Epithelial cell of prostate (primary cell): ENCODE results near the gene NOS1.

ENCODE experiments used
- DNase-seq: peaks from one replicate; pipeline ENCODE4 v3.0.0-alpha.2; 2011; ENCODE audit warnings: low read depth, low spot score
- H3K27ac ChIP-seq: fragments of 450-650 bp; 2 replicates; pipeline ENCODE4 v1.5.1; 2017; ENCODE audit warnings: mild to moderate bottlenecking

The NOS1 gene

DNA sequence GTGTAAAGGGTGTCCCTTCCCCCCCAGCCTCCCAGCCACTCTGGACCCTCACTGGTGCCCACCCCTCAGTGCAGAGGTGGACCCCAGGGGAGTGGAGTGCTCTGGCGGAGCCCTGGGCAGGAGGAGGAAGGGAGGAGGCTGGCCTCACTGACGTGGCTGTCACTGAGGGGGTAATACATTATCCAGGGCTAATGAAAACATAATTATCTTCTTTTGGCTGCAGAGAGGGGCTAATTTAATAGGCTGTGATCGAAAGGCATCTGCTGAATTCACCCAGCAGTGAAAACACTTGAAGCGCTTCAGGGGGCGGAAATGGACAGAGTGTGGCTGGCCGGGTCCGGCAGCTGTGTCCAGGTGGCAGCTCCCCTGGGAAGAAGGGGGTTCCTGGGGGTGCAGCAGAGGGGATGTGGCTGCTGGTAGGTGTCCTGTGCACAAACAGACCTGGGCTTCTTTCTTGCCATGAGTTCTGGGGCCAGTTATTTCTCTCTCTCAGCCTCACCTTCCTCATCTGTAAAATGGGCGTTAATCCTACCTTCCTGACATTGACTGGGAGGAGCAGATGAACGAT lies 3.7 kb upstream of the NOS1 start:
- DNase-seq: no peak
- no peak overlapping the region for H3K27ac ChIP-seq

DNA sequence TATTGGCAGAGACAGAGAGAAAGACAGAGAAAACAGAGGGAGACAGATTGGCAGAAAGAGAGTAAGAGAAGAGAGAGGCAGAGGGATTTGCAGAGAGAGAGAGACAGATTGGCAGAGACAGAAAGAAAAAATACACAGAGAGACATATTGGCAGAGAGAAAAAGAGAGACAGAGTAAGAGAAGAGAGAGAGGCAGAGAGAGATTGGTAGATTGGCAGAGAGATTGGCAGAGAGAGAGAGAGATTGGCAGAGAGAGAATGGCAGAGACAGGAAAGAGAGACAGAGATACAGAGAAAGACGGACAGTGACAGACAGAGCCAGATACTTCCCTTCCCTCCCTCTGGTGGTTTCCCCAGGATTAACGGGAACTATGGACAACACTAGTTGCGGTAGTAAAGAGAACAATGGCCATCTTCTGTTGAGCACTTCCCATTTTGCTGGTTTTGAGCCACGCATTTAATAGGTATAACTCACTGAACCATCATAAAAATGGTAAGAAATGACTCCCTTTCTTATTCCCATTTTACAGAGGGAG lies 2.6 kb upstream of the NOS1 start:
- DNase-seq: no peak
- H3K27ac ChIP-seq: no peak overlapping the region

DNA sequence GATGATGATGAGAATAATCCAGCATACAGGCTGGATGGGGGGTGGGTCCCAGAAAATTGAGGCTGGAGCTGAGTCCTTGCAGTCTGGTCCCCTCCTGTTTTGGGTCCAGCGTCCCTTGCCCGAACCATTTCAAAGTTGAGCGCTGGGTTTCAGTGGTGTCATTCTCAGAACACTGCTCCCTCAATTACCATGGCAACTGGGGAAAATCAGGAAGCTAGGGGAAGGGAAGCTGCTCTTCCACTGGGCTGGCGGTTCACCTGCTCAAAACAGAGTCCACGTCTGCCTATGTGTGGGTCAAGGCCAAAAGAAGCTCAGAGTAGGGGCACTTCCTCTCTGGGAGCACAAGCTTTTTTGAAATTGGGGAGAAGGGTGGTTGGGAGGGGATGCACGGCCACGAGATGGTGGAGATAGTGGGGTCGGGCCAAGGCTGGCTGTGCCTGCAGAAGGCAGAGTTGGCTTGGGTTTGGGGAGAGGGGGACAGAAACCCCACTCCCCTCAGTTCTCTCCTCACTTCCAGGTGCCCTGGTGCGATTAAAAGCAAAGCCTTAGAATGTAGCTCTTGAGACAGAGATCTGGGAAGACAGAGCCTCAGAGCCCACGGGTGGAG lies 1.7 kb upstream of the NOS1 start:
- no peak overlapping the region for H3K27ac ChIP-seq
- no peak for DNase-seq

- H3K27ac ChIP-seq: no peak overlapping the region
- no peak for DNase-seq
These were observed 965 bp upstream of the NOS1 start for GRCh38 chr12:117362391-117362790.

DNA sequence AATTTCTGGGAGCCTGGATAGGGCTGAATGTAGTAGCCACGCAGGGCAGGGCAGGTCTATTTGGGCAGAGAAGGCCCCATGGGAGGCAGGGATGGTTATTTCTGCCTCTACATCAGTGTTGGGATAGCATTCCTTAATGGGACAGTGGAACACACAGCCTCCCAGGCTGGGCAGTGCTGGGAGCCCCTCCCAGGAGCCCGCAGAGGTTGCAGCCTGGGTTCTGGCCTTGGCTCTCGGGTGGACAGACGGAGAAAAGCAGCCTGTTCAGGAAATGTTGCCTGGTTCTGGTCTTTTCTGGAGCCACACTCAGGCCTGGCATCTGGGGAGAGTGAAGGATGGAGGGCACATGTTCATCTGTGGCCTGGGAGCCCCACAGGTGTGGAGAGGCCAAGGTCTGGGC lies 479 bp upstream of the NOS1 start:
- no peak overlapping the region for H3K27ac ChIP-seq
- no peak for DNase-seq

DNA sequence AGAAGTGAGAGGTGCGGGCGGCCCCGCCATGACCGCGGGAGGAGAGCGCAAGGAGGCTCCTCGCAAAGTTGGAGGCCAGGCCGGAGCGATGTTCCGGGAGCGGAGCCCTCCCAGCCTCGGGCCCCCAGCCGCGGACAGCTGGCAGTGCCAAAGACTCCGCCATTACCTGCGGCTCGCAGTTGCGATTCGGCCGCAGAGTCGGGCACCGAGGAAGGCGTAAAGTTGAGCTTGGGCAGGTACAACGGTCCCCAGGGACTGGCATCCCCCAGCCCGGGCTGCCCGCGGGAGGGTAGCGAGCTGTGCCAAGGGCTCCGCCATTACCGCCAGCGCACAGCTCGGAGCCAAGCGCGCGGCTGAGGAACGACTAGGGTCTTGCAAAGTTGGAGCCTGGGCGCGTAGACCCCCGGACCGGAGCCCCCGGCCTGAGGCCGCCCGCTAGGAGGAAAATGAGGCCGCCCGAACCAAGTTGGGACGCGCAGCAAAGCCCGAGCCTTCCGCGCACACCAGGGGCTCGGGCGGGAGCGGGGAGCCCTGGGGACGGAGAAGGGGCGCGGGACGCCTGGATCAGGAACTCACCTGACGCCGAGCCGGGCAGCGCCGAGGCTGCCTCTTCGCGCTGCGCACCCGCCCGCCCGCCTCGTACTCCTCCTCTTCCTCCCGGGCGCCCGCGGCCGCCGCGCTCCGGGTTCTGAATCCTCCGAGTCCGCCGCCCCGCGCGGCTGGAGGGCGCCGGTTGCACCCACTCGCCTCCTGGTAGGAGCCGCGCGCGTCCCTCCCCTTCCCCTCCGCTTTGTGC lies 677 bp downstream of the NOS1 start:
- DNase-seq: no peak
- no peak overlapping the region for H3K27ac ChIP-seq

DNA sequence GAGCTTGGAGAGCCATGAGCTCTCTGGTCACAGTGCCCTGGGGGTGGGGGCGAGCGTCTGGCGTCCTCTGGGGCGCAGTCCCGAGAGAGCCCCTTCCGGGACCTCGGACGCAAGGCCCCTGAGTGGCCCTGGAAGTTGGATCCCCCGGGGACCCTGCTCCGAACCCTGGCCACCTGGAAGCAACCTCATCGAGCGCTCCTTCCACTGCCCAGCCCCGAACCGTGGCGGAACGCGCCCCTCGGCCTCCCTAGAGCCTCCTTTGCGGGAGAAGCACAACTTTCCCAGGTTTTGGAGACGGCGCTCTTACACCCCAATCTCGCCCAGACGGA lies 1.2 kb downstream of the NOS1 start:
- DNase-seq: no peak
- no peak overlapping the region for H3K27ac ChIP-seq

DNA sequence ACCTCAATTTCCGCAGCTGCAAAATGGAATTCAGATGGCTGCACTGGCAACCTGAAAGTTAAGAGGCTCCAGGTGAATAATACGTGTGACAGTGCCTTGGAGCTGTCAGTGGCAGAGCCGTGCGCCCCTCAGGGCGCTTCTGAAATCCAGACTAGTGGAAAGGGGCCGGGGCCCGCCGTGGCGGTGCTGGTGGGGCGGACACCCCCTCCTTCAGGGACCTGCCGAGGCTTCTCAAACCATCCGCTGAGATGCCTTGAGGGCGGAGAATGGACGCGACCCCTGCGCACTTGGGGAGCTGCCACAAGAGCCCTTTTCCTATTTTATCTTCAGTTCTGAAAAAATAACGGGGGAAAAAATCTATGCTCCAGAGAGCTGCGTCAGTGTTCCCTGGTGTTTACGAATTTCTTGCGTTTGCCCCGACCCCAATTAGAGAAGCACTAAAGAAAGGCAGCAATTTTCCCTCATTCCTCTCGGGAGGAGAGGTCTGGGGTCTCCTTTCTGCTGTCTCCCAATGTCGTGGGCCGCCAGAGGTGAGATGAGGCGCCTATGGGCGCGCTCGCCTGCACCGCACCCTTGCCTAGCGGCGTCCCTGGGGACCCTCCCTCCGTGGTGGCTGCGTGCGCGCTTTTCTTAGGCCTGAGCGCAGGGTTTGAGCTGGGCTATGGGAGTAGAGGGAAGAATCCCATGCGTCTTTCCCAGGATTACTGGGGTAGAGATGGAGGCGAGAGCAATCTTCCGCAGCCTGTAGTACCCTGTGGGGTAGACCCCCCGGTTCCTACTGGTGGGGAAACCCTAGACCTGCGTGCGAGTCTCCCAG lies 2.2 kb downstream of the NOS1 start:
- no peak overlapping the region for H3K27ac ChIP-seq
- no peak for DNase-seq

GRCh38 chr12:117356048-117356447 lies 5.4 kb downstream of the NOS1 start:
- peak; percentile 55 for DNase-seq
- peak overlapping the region; percentile 44 for H3K27ac ChIP-seq

DNA sequence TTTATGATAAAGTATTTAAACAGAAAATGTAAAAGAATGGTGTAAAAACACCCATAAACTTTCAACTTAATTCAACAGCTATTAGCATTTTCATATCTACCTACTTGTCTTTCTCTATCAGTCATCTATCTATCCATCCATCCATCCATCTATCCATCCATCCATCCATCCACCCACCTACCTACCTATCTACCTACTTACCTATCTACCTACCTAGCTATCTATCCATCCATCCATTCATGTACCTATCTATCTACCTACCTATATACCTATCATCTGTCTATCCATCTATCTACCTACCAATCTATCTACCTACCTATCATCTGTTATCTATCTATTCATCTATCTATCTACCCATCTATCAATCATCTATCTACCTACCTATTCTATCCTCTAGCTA lies 8.5 kb downstream of the NOS1 start:
- no peak overlapping the region for H3K27ac ChIP-seq
- DNase-seq: no peak

- no peak overlapping the region for H3K27ac ChIP-seq
- DNase-seq: no peak
These were observed 9.2 kb downstream of the NOS1 start for GRCh38 chr12:117352206-117352605.

- H3K27ac ChIP-seq: peak overlapping the region; percentile 88
These were observed 11.3 kb downstream of the NOS1 start for GRCh38 chr12:117350140-117350539.

GRCh38 chr12:117347588-117347987 lies 13.8 kb downstream of the NOS1 start:
- peak overlapping the region; percentile 64 for H3K27ac ChIP-seq
- DNase-seq: peak; percentile 18

More at GRCh38 chr12:117350140-117350539, 11.3 kb downstream of the NOS1 start:
- peak; percentile 83 for DNase-seq

DNA sequence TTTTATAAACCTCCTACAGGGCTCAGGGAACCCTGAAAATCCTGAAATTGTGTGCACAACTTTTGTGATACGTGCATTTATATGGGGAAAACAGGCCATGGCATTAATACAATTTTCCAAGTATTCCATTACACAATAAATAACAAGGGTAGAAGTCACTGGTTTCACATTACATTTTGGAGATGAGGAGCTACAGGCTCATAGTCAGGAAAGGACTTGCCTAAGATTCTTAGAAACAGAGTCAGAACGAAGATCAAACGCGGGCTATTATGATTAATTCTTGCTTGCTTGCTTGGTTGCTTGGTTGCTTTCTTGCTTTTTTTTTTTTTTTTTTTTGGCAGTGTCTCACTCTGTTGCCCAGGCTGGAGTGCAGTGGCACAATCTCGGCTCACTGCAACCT lies 16.7 kb downstream of the NOS1 start:
- peak; percentile 92 for DNase-seq
- H3K27ac ChIP-seq: peak overlapping the region; percentile 71

DNA sequence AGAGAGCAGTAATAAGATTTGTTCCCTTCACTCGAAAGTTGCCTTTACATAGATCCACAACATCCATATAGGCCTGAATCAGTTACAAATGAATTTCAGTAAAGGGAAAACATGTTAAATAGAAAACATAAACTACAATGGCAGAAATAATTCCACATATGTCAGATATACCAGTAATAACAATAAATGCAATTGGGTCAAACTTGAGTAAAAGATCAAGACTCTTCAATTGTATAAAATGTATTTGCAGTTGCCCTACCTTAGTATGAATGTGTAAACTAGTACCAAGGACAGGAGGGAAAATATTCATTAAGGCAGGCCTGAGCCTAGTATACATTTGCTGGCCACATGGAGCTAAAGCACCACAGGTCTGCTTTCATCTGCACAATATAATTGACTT lies 17.6 kb downstream of the NOS1 start:
- DNase-seq: no peak
- H3K27ac ChIP-seq: peak overlapping the region; percentile 71

GRCh38 chr12:117343296-117343695 lies 18.1 kb downstream of the NOS1 start:
- DNase-seq: no peak
- H3K27ac ChIP-seq: peak overlapping the region; percentile 71

DNA sequence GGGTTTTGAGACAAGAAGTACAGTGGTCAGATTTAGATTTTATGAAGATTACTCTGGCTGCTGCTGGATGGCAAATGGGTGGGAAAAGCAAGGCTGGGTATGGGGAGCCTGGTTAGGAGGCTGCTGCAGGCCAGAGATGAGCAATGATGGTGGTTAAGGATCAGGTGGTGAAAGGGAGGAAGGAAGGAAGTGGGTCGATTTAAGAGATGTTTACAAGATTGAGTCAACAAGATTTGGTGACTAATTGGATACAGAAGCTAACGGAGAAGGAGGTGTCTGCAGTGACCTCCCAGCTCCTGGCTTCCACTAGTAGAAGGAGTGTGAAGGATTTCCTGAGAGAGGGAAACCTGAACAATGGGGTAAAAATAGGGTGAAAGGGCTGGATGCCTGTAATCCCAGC lies 18.7 kb downstream of the NOS1 start:
- DNase-seq: peak; percentile 91
- peak overlapping the region; percentile 71 for H3K27ac ChIP-seq

GRCh38 chr12:117342247-117342646 lies 19.2 kb downstream of the NOS1 start:
- no peak for DNase-seq
- peak overlapping the region; percentile 71 for H3K27ac ChIP-seq

GRCh38 chr12:117339104-117339503 lies 22.3 kb downstream of the NOS1 start:
- no peak overlapping the region for H3K27ac ChIP-seq
- DNase-seq: no peak

- no peak overlapping the region for H3K27ac ChIP-seq
- DNase-seq: no peak
These were observed 26.4 kb downstream of the NOS1 start for GRCh38 chr12:117334855-117335587.
